Fibroblast of lung (primary cell): ENCODE data around the gene BCS1L. TPM values are rescaled to one million over a fixed set of nuclear protein-coding genes. Genes with fewer than 3 reads are reported as not detected.
A peak's percentile ranks its signal among the peaks of the same experiment; 100 is the strongest.
"Not testable (repeated sequence)": the region's sequence is repeated elsewhere in the genome, so short reads cannot be mapped to it uniquely, and the experiment has no call there.

Source experiments
- DNase-seq, 2 donors: peaks; one replicate each; pipeline versions ENCODE4 v3.0.0 to v3.0.0-alpha.2; 2010; ENCODE audit warnings: low read depth in 2 of 2
- H2AFZ ChIP-seq: 2 replicates; pipeline ENCODE4 v1.5.1; 2012; ENCODE audit warnings: low read length, control low read depth, inconsistent platforms
- H3K27ac ChIP-seq: 2 replicates; pipeline ENCODE4 v1.5.1; 2011; ENCODE audit warnings: low read length, control low read depth; ENCODE audit not compliant: insufficient read depth
- H3K27me3 ChIP-seq: 2 replicates; pipeline ENCODE4 v1.5.1; 2011; ENCODE audit warnings: mild to moderate bottlenecking, low read length; ENCODE audit not compliant: control insufficient read depth, insufficient read depth
- H3K36me3 ChIP-seq: 2 replicates; pipeline ENCODE4 v1.5.1; 2011; ENCODE audit warnings: low read length; ENCODE audit not compliant: control insufficient read depth, insufficient read depth
- H3K4me1 ChIP-seq: 2 replicates; pipeline ENCODE4 v1.5.1; 2011; ENCODE audit warnings: low read length; ENCODE audit not compliant: control insufficient read depth, insufficient read depth; ENCODE audit errors: extremely low read depth
- H3K4me2 ChIP-seq: 2 replicates; pipeline ENCODE4 v1.5.1; 2011; ENCODE audit warnings: low read length, control low read depth; ENCODE audit not compliant: insufficient read depth; ENCODE audit errors: extremely low read depth
- H3K4me3 ChIP-seq, 4 experiments: fragments of 200-600 bp in 1 of 4; sonication (generic) in 1 of 4; replicated peaks in 1 of 4; 2 replicates each; pipeline ENCODE4 v1.5.1; 2011 to 2016; ENCODE audit warnings: low read length in 4 of 4, low read depth in 3 of 4, mild to moderate bottlenecking in 3 of 4, control low read depth in 2 of 4, inconsistent platforms in 1 of 4, mixed read lengths in 1 of 4; ENCODE audit not compliant: insufficient read depth in 1 of 4; ENCODE audit errors: control extremely low read depth in 1 of 4
- H3K79me2 ChIP-seq: 2 replicates; pipeline ENCODE4 v1.5.1; 2012; ENCODE audit warnings: mild to moderate bottlenecking, low read length, inconsistent platforms; ENCODE audit not compliant: control insufficient read depth, insufficient read depth
- H3K9ac ChIP-seq: 2 replicates; pipeline ENCODE4 v1.5.1; 2011; ENCODE audit warnings: mild to moderate bottlenecking, low read length, control low read depth; ENCODE audit not compliant: insufficient read depth
- H3K9me3 ChIP-seq: 2 replicates; pipeline ENCODE4 v1.5.1; 2012; ENCODE audit warnings: low read depth, low read length; ENCODE audit not compliant: control insufficient read depth, insufficient read depth
- H4K20me1 ChIP-seq: 2 replicates; pipeline ENCODE4 v1.5.1; 2011; ENCODE audit warnings: low read length; ENCODE audit not compliant: control insufficient read depth, insufficient read depth; ENCODE audit errors: extremely low read depth
- CTCF ChIP-seq, 2 donors: IDR thresholded peaks in 1 of 2; conservative IDR thresholded peaks in 1 of 2; 1 replicate in 1 of 2; 2 replicates in 1 of 2; pipeline ENCODE4 v1.5.1; 2011 to 2012; ENCODE audit warnings: low read length in 2 of 2, control low read depth in 1 of 2, inconsistent platforms in 1 of 2, low read depth in 1 of 2, mild to moderate bottlenecking in 1 of 2
- EZH2 ChIP-seq: IDR thresholded peaks from 2 replicates; pipeline ENCODE4 v1.5.1; 2012; ENCODE audit warnings: low read length, control low read depth, mild to moderate bottlenecking; ENCODE audit errors: missing control alignments
- polyA plus RNA-seq, 2 donors: library from polyadenylated mRNA; depleted of rRNA in 1 of 2; stranded (reverse) in 1 of 2; unstranded in 1 of 2; fragments of >200 nt; gene quantifications; 2 replicates each; pipeline ENCODE4 v1.2.1, GENCODE V29; 2011 to 2012; ENCODE audit warnings: missing spikeins in 1 of 2
- total RNA-seq: library from RNA; depleted of rRNA; stranded (reverse); fragments of >200 nt; gene quantifications from 2 replicates; pipeline ENCODE4 v1.2.1, GENCODE V29; 2014

Gene BCS1L
- total and polyA plus RNA-seq, 2 donors (not counting 1 experiment from before 2014, with no cell fraction given): 28.8 to 38.3 TPM

- not testable (repeated sequence) for H3K27me3 ChIP-seq, H3K9me3 ChIP-seq, H4K20me1 ChIP-seq, H3K4me1 ChIP-seq, H3K79me2 ChIP-seq, H3K27ac ChIP-seq, H3K36me3 ChIP-seq, H2AFZ ChIP-seq, H3K9ac ChIP-seq, H3K4me3 ChIP-seq, H3K4me2 ChIP-seq
- DNase-seq: peak; percentile 76 to 84
- TF ChIP-seq CTCF (conservative IDR thresholded peaks at IDR 0.05 in 1 of 2, IDR thresholded peaks at IDR 0.05 in 1 of 2; ENCODE audit: low read depth in 1 of 2, low read length in 2 of 2): peak; percentile 91 to 96
These were observed 28.0 kb downstream of the BCS1L start for GRCh38 chr2:218687400-218688060.

- peaks cover 11% of the 10 kb centered on the region for H3K36me3 ChIP-seq
- no peak overlapping the region for H3K27ac ChIP-seq
- peak; percentile 29 to 73 for DNase-seq
- H3K9ac ChIP-seq: no peak overlapping the region
- no peak overlapping the region for H3K4me2 ChIP-seq
- TF ChIP-seq EZH2: no peak
- no peak for TF ChIP-seq CTCF (conservative IDR thresholded peaks at IDR 0.05 in 1 of 2, IDR thresholded peaks at IDR 0.05 in 1 of 2; ENCODE audit: low read depth in 1 of 2, low read length in 2 of 2)
- no peaks in the 10 kb centered on the region for H4K20me1 ChIP-seq
- no peaks in the 10 kb centered on the region for H3K79me2 ChIP-seq
- no peaks in the 10 kb centered on the region for H3K27me3 ChIP-seq
- no peaks in the 10 kb centered on the region for H3K9me3 ChIP-seq
- H2AFZ ChIP-seq: no peak overlapping the region
- no peaks in the 10 kb centered on the region for H3K4me1 ChIP-seq
- H3K4me3 ChIP-seq: no peak overlapping the region
These were observed 31.8 kb downstream of the BCS1L start for GRCh38 chr2:218691234-218691633.

GRCh38 chr2:218694405-218695145 lies 35.1 kb downstream of the BCS1L start:
- Histone ChIP-seq H2AFZ (no peak overlapping the region), H3K9me3 (no peaks in the 10 kb centered on the region), H3K4me3 (no peak overlapping the region), H3K79me2 (no peaks in the 10 kb centered on the region), H3K9ac (no peak overlapping the region), H4K20me1 (no peaks in the 10 kb centered on the region), H3K36me3 (peaks cover 11% of the 10 kb centered on the region), H3K27ac (no peak overlapping the region), H3K4me2 (no peak overlapping the region), H3K4me1 (no peaks in the 10 kb centered on the region), H3K27me3 (no peaks in the 10 kb centered on the region)
- DNase-seq: peak in 1 of 2 donors; percentile 44
- TF ChIP-seq EZH2 (no peak), CTCF (conservative IDR thresholded peaks at IDR 0.05 in 1 of 2, IDR thresholded peaks at IDR 0.05 in 1 of 2; ENCODE audit: low read depth in 1 of 2, low read length in 2 of 2) (no peak)
